Right renal cortex interstitium (tissue), 3 donors: ENCODE data around the gene FOCAD. TPM values are rescaled to one million over a fixed set of nuclear protein-coding genes. Genes with fewer than 3 reads are reported as not detected.

ENCODE experiments used
- DNase-seq, 3 donors: peaks; one replicate each; pipeline ENCODE4 v3.0.0-alpha.2; 2013; ENCODE audit warnings: low read depth in 3 of 3, low spot score in 2 of 3
- polyA plus RNA-seq, 3 donors: library from polyadenylated mRNA; unstranded; fragments of 120-200 nt; gene quantifications; one replicate each; pipeline ENCODE4 v1.2.1, GENCODE V29; 2013; ENCODE audit not compliant: insufficient read length in 3 of 3

Gene FOCAD
- polyA plus RNA-seq, 3 donors = 34.2 to 38.6 (median 34.5) TPM

DNA sequence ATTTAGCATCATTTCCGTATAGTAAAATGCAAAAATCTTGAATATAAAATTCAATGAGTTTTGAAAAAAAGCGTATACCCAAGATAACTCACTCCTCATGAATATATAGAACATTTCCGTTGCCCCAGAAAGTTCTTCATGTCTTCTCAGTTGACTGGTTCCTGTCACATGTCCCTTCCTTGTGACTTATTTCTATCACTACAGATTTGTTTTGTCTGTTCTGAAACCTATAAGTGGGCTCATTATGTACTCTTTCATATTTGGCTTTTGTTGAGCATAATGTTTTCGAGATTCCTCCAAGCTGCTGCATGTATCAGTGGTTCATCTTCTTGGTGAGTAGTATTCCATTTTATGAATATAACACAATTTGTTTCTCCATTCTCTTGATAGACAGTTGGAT lies 358.4 kb downstream of the FOCAD start:
- no peak for DNase-seq

DNA sequence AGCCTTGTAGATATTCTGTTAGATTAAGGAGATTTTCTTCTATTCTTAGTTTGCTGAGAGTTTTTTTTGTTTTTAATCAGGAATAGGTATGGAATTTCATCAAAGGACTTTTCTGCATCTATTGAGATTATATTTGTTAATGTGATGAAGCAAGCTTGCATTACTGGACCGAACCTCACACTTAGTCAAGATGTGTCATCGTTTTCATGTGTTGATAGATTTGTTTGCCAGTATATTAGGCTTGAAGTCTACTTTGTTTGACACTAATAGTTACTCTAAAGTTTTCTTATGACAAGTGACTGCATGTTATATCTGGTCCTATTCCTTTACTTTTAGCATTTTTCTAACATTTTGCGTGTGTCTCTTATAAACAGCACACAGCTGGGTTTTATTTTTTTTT lies 359.8 kb downstream of the FOCAD start:
- no peak for DNase-seq

Other genes starting within 250 kb of the FOCAD start
- 10 to 100 TPM; 32.4 to 40.2 (median 36.6) TPM for gene MLLT3, start 61.8 kb upstream of the FOCAD start, polyA plus RNA-seq